PFSK-1 (cell line): ENCODE results near the gene RUFY3.

Source experiments
- FOXP2 ChIP-seq: optimal IDR thresholded peaks from 2 replicates; pipeline ENCODE3; 2011; ENCODE audit warnings: borderline replicate concordance, control low read depth, inconsistent platforms; ENCODE audit not compliant: insufficient read depth; ENCODE audit errors: extremely low read length, extremely low read depth
- POLR2AphosphoS5 ChIP-seq: IDR thresholded peaks from 2 replicates; pipeline ENCODE4 v1.6.1; 2012; ENCODE audit warnings: low read depth, mild to moderate bottlenecking, control low read depth, low read length, moderate library complexity
- SIN3A ChIP-seq: IDR thresholded peaks from 2 replicates; pipeline ENCODE4 v1.6.1; 2012; ENCODE audit warnings: mild to moderate bottlenecking, low read length, moderate library complexity, borderline replicate concordance; ENCODE audit not compliant: insufficient read depth
- TAF1 ChIP-seq: IDR thresholded peaks from 2 replicates; pipeline ENCODE4 v1.6.1; 2012; ENCODE audit warnings: low read length, control low read depth, borderline replicate concordance; ENCODE audit not compliant: insufficient read depth
- TF ChIP-seq, protein P1 (sequence below), 2 experiments: IDR thresholded peaks; 2 replicates each; pipeline versions ENCODE4 v1.6.1 to v1.8.0; 2011 to 2012; ENCODE audit warnings: low read depth in 2 of 2, low read length in 2 of 2, control low read depth in 1 of 2, inconsistent platforms in 1 of 2, mild to moderate bottlenecking in 1 of 2, moderate library complexity in 1 of 2; ENCODE audit not compliant: insufficient read depth in 1 of 2

The RUFY3 gene

GRCh38 chr4:70838204-70838603, 116.4 kb downstream of the RUFY3 start:
- TF ChIP-seq POLR2AphosphoS5 = no peak
- no peak for TF ChIP-seq SIN3A
- no peak for TF ChIP-seq FOXP2
- TF ChIP-seq, protein P1, sequence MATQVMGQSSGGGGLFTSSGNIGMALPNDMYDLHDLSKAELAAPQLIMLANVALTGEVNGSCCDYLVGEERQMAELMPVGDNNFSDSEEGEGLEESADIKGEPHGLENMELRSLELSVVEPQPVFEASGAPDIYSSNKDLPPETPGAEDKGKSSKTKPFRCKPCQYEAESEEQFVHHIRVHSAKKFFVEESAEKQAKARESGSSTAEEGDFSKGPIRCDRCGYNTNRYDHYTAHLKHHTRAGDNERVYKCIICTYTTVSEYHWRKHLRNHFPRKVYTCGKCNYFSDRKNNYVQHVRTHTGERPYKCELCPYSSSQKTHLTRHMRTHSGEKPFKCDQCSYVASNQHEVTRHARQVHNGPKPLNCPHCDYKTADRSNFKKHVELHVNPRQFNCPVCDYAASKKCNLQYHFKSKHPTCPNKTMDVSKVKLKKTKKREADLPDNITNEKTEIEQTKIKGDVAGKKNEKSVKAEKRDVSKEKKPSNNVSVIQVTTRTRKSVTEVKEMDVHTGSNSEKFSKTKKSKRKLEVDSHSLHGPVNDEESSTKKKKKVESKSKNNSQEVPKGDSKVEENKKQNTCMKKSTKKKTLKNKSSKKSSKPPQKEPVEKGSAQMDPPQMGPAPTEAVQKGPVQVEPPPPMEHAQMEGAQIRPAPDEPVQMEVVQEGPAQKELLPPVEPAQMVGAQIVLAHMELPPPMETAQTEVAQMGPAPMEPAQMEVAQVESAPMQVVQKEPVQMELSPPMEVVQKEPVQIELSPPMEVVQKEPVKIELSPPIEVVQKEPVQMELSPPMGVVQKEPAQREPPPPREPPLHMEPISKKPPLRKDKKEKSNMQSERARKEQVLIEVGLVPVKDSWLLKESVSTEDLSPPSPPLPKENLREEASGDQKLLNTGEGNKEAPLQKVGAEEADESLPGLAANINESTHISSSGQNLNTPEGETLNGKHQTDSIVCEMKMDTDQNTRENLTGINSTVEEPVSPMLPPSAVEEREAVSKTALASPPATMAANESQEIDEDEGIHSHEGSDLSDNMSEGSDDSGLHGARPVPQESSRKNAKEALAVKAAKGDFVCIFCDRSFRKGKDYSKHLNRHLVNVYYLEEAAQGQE (IDR thresholded peaks at IDR 0.05; ENCODE audit: insufficient read depth in 1 of 2, low read depth in 2 of 2, low read length in 2 of 2) = no peak
- no peak for TF ChIP-seq TAF1

- TF ChIP-seq SIN3A = no peak
- 0 out of 2 replicates have a peak, but pooled peaks have one; percentile 27 for TF ChIP-seq TAF1
Observed at GRCh38 chr4:70838666-70839588, 117.2 kb downstream of the RUFY3 start.

- TF ChIP-seq, protein P1 (IDR thresholded peaks at IDR 0.05; ENCODE audit: insufficient read depth in 1 of 2, low read depth in 2 of 2, low read length in 2 of 2) = 0 out of 4 replicates have a peak, but pooled peaks of 1 of the 2 experiments have one; percentile 6
- peak; percentile 79; the same call in 1 of the 2 replicates for TF ChIP-seq TAF1
- peak; percentile 63 for TF ChIP-seq FOXP2
- no peak for TF ChIP-seq SIN3A
- peak; percentile 89 for TF ChIP-seq POLR2AphosphoS5
Observed at GRCh38 chr4:70839589-70840093, 117.9 kb downstream of the RUFY3 start, which contains the start of gene GRSF1. Gene GRSF1 (minus strand): TSS chr4:70839890. CDS start chr4:70839827, 63 bp downstream.

GRCh38 chr4:70841211-70841610, 119.4 kb downstream of the RUFY3 start:
- TF ChIP-seq TAF1 (no peak), FOXP2 (no peak), POLR2AphosphoS5 (no peak), SIN3A (no peak)
- TF ChIP-seq, protein P1 (IDR thresholded peaks at IDR 0.05; ENCODE audit: insufficient read depth in 1 of 2, low read depth in 2 of 2, low read length in 2 of 2) = no peak

DNA sequence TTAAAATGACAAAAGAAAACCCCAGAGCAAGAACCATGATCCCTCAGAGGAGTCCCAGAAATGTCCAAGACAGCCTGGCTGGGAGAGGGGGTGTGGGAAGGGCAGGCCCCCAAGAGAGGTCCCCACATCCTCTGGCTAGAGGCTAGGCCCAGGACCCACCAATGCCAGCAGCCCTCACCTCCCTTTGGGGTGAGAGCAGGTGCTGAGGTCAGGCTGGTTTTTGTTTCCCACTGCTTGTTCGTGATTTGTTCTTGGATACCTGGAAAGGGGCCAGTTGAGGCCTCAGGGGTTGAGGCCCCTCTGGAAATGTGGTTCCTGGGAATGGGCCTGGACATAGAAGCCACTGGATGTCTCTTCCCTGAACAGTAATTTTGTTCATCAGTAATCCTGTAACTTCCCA, 120.2 kb downstream of the RUFY3 start:
- TF ChIP-seq SIN3A = no peak
- no peak for TF ChIP-seq FOXP2
- TF ChIP-seq, protein P1 (IDR thresholded peaks at IDR 0.05; ENCODE audit: insufficient read depth in 1 of 2, low read depth in 2 of 2, low read length in 2 of 2) = no peak
- TF ChIP-seq POLR2AphosphoS5 = no peak
- no peak for TF ChIP-seq TAF1
